Measurements from ENCODE around the gene SLC7A11. TPM values are rescaled to one million over a fixed set of nuclear protein-coding genes. Genes with fewer than 3 reads are reported as not detected.

The SLC7A11 gene
- total RNA-seq, 4 donors from 2014 or later: under 0.01 to 0.30 (median 0.21) TPM

DNA sequence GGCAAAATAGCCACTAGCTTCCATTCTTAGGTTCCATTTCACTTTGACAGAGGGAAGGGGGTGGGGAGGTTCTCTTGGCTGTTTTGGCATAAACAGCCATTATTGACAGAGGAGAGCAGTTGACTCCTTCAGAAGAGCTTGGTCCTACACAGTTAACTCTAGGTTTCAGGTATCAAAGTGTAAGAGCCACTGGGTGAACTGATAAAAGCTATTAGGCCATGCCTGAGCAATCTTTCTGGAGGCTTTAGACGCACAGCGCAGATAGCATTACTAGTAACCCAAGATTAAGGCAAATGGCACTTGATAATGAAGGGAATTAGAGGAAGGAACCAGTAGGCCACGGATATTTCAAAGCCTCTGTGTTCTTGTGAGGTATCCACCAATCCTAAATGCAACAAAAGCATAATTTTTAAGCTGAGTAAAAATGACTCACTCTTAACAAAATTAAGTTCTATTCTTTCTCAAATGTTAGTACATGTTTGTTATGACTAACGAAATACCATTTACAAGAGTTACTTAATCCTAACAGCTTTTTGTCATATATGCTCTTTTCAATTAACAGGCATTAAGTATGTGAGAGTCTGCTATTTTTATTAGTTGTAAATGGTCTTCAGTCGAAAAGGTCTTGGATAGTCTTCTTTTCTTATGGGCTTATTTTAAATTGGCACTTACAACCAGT is 53.6 kb downstream of the SLC7A11 start:
- Histone ChIP-seq H3K4me1 (no peaks in the 10 kb centered on the region), H3K27me3 (no peaks in the 10 kb centered on the region), H3K27ac (no peak overlapping the region), H3K4me3 (no peak overlapping the region), H3K36me3 (no peaks in the 10 kb centered on the region), H3K9me3 (no peaks in the 10 kb centered on the region)
- no peak for DNase-seq (ENCODE audit: low spot score in 2 of 2)
- WGBS, 2 donors: 91 to 92% methylated on average over 5 of the region's 5 CpGs
- TF ChIP-seq, protein P1, sequence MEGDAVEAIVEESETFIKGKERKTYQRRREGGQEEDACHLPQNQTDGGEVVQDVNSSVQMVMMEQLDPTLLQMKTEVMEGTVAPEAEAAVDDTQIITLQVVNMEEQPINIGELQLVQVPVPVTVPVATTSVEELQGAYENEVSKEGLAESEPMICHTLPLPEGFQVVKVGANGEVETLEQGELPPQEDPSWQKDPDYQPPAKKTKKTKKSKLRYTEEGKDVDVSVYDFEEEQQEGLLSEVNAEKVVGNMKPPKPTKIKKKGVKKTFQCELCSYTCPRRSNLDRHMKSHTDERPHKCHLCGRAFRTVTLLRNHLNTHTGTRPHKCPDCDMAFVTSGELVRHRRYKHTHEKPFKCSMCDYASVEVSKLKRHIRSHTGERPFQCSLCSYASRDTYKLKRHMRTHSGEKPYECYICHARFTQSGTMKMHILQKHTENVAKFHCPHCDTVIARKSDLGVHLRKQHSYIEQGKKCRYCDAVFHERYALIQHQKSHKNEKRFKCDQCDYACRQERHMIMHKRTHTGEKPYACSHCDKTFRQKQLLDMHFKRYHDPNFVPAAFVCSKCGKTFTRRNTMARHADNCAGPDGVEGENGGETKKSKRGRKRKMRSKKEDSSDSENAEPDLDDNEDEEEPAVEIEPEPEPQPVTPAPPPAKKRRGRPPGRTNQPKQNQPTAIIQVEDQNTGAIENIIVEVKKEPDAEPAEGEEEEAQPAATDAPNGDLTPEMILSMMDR (IDR thresholded peaks at IDR 0.05): no peak
- no peak for TF ChIP-seq POLR2A (IDR thresholded peaks at IDR 0.05)
- no peak for TF ChIP-seq EP300 (IDR thresholded peaks at IDR 0.05)

DNA sequence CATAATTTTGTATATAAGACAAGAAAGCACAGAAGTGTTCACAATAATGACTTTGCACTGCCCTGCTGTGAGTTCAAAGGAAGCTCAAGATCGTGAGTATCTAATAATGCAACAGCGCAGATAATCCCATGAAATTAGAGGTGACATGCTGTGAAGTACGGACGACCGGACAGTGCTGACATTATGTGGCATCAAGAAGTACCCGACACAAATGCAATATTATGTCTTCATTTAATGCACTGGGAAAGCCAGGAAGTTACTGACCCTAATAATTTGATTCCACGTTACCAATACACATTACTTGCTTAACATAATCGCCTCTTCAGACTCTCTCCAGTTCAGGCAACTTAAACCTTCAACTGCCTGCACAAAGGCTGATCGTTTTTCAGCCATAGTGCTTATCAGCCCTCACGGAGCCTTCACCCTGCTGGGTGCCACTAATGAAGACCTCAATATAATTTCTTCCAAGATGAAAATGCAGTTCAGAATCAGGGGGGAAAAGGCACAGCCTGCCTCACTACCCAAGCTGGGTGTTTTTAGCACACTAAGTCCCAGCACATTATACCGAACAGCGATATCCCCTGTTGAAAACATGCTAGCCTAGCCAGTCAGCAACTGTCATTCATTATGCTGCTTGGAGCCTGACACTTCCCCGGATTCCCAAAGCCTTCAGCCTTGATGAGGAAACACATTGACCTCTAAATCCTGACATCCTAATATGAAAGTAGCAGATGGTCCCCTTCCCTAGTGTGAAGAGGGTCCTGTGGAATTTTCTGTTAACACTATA is 56.1 kb downstream of the SLC7A11 start:
- DNase-seq (ENCODE audit: low spot score in 2 of 2): no peak
- H3K4me1 ChIP-seq: peaks cover 0 to 14% (median 0%) of the 10 kb centered on the region in 4 donors
- H3K4me3 ChIP-seq: no peak overlapping the region
- H3K27ac ChIP-seq: no peak overlapping the region
- 80 to 90% methylated on average over 13 of the region's 13 CpGs for WGBS, 2 donors
- TF ChIP-seq, protein P1 (IDR thresholded peaks at IDR 0.05): no peak
- TF ChIP-seq EP300 (IDR thresholded peaks at IDR 0.05): no peak
- no peak for TF ChIP-seq POLR2A (IDR thresholded peaks at IDR 0.05)
- H3K27me3 ChIP-seq: no peaks in the 10 kb centered on the region
- H3K36me3 ChIP-seq: no peaks in the 10 kb centered on the region
- H3K9me3 ChIP-seq: no peaks in the 10 kb centered on the region

DNA sequence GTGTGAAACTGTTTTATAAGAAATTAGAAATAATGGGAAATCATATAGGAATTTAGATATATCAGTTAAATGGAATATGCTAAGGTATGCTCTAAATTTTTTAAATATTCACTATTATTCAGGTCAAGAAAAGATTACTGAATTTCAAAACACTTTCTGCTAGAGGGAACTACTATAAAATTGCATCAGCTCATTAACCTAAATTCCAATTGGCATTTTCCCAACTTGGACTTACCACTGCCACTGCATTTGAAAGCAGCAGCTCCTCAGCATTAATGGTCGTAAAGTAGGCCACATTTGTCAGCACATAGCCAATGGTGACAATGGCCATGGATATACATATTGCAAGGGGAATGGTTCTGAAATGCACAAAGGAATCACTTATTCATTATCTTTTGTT is 57.3 kb downstream of the SLC7A11 start:
- no peak overlapping the region for H3K4me3 ChIP-seq
- no peaks in the 10 kb centered on the region for H3K36me3 ChIP-seq
- 93% methylated on average over 1 of the region's 1 CpG for WGBS, 2 donors
- no peak for TF ChIP-seq EP300 (IDR thresholded peaks at IDR 0.05)
- TF ChIP-seq POLR2A (IDR thresholded peaks at IDR 0.05): no peak
- TF ChIP-seq, protein P1 (IDR thresholded peaks at IDR 0.05): no peak
- H3K9me3 ChIP-seq: no peaks in the 10 kb centered on the region
- no peak for DNase-seq (ENCODE audit: low spot score in 2 of 2)
- no peaks in the 10 kb centered on the region for H3K27me3 ChIP-seq
- H3K4me1 ChIP-seq: peaks cover 0 to 14% (median 0%) of the 10 kb centered on the region in 4 donors
- no peak overlapping the region for H3K27ac ChIP-seq

DNA sequence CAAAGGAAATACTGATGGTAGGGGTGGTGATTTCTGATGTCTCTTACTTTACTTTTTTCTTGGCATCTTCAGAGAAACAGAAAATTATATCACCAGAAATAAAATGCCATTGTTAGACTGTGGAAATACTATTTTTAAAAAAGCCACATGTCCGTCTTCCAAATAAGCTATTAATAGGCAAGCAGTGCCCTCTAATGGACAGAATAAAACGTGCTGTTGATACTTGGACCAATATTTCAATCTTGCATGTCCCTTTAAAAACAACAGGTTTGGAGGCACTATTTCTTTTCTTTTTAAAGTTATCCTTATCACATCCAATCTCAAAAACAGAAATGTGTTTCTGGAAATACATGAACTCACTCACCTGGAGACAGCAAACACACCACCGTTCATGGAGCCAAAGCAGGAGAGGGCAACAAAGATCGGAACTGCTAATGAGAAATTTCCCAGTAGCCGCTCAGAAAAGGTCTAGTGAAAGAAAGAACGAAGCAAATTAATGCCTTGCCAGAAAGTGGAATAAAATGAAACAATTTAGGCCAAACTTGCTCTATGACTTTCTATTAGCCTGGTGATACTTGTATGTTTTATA is 59.2 kb downstream of the SLC7A11 start:
- WGBS, 2 donors: 51 to 52% methylated on average over 6 of the region's 6 CpGs
- Histone ChIP-seq H3K27ac (no peak overlapping the region), H3K9me3 (no peaks in the 10 kb centered on the region), H3K4me3 (no peak overlapping the region), H3K36me3 (no peaks in the 10 kb centered on the region), H3K27me3 (no peaks in the 10 kb centered on the region), H3K4me1 (peaks cover 0 to 14% (median 0%) of the 10 kb centered on the region in 4 donors)
- TF ChIP-seq, protein P1 (IDR thresholded peaks at IDR 0.05): peak; percentile 40 to 64 (median 56)
- no peak for TF ChIP-seq POLR2A (IDR thresholded peaks at IDR 0.05)
- DNase-seq (ENCODE audit: low spot score in 2 of 2): peak in 1 of 2 donors; percentile 72

DNA sequence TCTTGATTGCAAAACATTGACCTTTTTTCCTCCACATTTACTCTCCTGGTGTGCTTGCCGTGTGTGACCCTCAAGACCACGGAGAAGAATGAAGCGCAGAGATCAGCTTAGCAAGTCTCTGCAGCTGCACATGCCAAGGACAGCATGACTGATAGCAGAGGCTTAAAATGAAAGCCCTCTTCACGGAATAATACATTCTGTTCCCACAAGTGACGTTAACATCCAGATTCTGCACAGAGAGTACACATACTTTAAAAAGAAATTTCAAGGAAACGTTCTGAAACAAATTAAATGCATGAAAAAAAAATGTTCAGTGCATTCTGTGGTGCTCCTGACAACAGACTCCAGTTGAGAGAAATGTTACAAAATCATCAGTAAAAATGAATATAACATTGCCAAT is 60.9 kb downstream of the SLC7A11 start:
- Histone ChIP-seq H3K4me1 (peaks cover 0 to 14% (median 0%) of the 10 kb centered on the region in 4 donors), H3K4me3 (no peak overlapping the region)
- peak in 1 of 2 donors; percentile 21 for DNase-seq (ENCODE audit: low spot score in 2 of 2)

More for the DNA sequence above, 60.9 kb downstream of the SLC7A11 start:
- 38% methylated on average over 6 of the region's 6 CpGs for WGBS, 2 donors
- Histone ChIP-seq H3K27me3 (no peaks in the 10 kb centered on the region), H3K9me3 (no peaks in the 10 kb centered on the region), H3K27ac (no peak overlapping the region), H3K36me3 (no peaks in the 10 kb centered on the region)
- peak; percentile 79 to 90 for TF ChIP-seq EP300 (IDR thresholded peaks at IDR 0.05)
- TF ChIP-seq, protein P1 (IDR thresholded peaks at IDR 0.05): no peak
- TF ChIP-seq POLR2A (IDR thresholded peaks at IDR 0.05): no peak
